ENCODE data around the gene MAN1B1.
A peak's percentile ranks its signal among the peaks of the same experiment; 100 is the strongest.

MAN1B1 gene

DNA sequence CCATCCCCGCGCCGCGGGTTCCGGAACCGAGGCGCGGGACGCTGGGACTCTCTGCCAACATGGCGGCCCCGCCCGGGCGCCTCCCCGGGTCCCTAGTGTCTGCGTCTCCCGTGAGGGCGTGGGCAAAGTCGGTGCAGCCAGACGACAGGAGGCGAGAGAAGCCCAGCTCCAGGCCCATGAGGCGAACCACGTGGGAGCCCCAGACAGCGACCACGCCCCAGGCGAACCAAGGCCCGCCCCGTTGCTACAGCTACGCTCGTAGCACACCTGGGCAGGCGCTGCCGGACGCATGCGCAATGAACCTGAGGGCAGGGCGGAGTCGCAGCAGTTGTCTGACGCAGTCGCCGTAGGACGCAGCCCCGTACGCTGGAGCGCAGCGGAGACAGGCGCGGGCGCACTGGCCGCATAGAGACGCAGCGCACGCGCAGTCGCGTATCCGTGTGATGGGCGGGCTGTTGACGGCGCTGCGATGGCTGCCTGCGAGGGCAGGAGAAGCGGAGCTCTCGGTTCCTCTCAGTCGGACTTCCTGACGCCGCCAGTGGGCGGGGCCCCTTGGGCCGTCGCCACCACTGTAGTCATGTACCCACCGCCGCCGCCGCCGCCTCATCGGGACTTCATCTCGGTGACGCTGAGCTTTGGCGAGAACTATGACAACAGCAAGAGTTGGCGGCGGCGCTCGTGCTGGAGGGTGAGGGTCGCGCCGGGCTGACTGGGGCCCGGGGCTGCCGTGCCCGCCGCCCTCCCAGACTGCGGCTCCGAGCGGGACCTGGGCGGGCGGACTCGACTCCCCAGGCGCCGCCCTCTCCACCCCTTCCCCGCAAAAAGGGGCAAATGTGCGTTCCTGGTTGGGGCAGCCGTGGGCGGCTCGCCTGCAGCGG is at the start of gene MAN1B1:
Gene MAN1B1 (plus strand): TSS at position 455 of the 878 bp plus-strand sequence. CDS start 15 bp downstream, at position 470.
- peak; percentile 97 for DNase-seq

- no peak for DNase-seq
Measured at GRCh38 chr9:137037035-137037434, 49.8 kb upstream of the MAN1B1 start.

GRCh38 chr9:137037483-137037882 is 49.3 kb upstream of the MAN1B1 start:
- no peak for DNase-seq

DNA sequence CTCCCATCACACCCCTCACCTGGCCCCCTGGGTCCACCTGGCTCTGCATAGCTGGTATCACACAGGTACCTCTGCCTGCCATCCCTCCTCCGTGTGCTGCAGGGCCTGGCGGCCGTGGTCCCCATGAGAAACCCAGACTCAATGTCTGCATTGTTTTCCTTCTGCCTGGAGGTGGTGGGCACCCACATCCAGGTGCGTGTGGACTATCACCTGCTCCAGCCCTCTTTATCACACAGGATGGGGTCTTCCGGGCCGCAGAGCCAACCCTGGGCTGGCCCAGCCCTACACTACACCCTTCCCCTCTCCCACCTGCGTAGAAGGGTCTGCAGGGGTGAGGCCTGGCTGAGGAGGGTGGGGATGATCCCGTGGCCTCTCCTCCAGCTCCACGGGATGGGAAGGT is 47.9 kb upstream of the MAN1B1 start:
- DNase-seq: no peak

DNA sequence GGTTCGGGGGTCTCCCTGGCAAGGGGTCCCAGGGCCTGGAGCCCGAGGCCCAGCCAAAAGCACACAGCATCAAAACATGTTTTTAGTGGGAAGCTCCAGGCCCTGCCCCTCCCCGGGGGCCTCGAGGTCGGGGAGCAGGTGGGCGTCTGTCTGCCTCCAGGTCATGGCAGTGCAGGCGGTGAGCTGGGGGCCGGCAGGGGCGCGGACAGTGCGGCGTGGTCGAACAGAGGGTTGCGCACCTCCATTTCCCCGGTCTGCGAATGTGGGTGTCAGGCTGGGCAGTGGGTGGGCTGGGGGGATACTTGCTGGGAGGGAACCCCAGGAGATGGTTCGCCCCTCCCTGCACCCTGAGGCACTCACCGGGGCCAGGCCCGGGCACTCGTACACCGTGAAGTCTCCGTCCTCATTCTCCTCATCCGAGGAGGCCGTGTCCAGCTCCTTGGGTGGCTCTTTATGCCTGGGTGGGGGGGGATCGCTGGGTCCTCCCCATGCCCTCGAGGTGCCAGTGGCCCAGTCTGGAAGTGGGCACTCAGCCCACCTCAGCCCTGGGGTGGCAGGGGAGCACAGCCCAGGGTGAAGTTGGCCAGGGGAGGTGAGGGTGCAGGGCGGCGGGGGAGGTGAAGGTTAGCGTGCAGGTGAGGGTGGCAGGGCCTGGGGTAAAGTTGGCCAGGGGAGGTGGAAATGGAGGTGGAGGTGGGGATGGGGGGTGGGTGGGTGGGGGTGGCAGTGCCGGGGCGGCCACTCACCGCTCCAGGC is 47.0 kb upstream of the MAN1B1 start:
- no peak for DNase-seq

- no peak for DNase-seq
Measured at GRCh38 chr9:137040568-137040967, 46.2 kb upstream of the MAN1B1 start.

GRCh38 chr9:137041124-137041523 is 45.7 kb upstream of the MAN1B1 start:
- DNase-seq: no peak

- DNase-seq: no peak
Measured at GRCh38 chr9:137042751-137043727, 43.7 kb upstream of the MAN1B1 start.

GRCh38 chr9:137044037-137044436 is 42.7 kb upstream of the MAN1B1 start:
- no peak for DNase-seq

DNA sequence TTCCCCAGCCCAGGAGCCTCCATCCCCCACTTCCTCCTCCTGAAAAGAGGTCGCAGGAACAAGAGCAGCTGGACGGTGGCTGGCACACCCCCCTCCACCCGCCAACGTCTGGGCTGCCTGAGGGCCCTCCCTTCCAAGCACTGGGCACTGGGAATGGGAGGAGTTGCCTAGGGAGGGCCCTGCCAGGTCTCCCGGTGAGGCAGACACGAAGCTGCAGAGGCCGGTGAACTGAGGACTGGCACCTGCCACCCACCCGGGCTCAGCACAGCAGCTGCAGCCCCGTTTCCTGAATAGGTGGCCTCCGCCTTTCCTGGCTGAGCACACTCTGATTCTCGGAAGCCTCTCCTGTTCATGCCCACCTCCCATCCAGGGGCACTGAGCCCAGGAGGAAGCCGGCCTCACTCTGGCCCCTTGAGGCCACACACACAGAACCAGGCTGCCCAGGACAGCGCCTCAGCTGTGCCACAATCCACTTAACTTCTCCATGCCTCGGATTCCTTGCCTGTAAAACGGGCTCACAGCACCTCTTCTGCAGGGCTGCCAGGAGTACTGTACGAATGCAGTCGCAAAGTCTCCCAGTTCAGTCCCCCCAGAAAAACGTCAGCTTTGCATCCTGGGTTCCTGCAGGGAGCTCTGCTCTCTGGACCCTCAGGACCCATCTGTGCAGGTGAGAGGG is 42.1 kb upstream of the MAN1B1 start:
- DNase-seq: no peak

GRCh38 chr9:137045294-137046087 is 41.3 kb upstream of the MAN1B1 start:
- DNase-seq: peak; percentile 26

DNA sequence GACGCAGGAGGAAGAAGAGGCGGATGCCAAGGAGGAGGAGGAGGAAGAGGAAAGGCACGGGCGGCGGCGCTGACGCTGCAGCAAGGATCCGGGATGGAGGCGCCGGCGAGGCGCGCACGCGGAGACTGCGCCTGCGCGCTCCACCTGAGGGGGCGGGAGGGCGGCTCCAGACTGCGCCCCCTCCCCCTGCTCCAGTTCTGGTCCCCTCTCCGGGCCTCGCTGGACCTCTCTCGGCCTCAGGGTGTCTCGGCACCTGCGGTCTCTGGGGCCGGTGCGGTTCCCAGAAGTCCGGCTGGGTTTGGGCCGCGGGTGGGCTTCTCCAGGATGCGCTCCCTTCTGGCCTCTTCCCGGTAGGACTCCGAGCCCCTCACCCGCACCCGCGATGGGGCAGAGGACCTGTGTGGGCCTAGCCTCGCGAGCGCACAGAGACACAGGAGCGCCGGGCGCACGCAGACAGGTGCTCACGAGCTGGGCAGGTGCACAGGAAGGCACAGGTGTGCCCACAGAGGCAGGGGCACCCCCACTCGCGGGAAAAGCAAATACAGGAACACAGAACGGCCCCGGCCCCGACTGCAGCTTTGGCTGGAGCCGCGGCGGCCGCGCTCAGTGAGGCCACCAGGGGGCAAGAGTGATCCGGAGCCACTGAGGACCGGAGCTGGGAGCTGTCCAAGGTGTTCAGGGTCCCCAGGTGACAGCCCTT is 40.5 kb upstream of the MAN1B1 start, which contains the start of gene NPDC1:
Gene NPDC1 (minus strand): TSS at position 90 of the 700 bp plus-strand sequence. CDS start 188 bp downstream, outside the sequence.
- DNase-seq: peak; percentile 39

DNA sequence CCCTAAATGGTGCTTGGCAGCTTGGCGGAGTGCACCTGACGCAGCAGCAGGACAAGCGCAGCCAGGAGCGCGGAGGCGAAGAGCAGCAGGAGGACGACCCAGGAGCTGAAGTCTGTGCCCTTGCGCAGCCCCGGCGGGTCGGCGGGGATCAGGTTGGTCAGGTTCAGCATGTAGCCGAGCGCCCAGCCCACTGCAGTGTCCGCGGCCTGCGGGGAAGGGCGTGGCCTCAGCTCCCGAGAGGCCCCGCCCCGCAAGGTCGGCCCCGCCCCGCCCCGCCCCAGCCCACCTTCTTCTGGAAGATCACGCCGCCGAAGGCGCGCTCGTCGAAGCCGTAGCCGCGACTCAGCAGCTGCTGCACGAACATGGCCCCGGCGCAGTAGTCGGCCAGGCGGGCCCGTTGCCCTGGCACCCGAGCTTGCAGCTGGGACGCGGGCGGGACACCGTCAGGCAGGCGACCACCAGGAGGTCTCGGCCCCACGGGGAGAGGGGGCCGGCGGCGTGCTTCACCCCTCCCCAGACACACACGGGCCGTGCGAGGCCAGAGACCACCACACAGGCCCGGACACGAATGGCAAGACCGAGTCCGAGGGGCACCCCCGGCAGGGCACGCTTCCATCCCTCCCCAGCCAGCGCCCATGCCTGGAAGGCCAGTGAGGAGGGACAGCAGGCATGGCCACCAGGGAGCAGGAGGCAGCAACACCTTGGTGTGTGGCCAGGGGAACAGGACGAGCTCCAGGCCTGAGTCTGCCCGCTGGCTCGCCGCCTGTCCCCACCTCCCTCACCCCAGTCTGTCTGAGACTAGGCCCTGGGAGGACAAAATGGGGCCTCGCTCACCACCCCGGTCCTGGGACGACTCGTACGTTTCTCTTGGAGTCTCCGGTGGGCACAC is 37.9 kb upstream of the MAN1B1 start:
- DNase-seq: no peak

DNA sequence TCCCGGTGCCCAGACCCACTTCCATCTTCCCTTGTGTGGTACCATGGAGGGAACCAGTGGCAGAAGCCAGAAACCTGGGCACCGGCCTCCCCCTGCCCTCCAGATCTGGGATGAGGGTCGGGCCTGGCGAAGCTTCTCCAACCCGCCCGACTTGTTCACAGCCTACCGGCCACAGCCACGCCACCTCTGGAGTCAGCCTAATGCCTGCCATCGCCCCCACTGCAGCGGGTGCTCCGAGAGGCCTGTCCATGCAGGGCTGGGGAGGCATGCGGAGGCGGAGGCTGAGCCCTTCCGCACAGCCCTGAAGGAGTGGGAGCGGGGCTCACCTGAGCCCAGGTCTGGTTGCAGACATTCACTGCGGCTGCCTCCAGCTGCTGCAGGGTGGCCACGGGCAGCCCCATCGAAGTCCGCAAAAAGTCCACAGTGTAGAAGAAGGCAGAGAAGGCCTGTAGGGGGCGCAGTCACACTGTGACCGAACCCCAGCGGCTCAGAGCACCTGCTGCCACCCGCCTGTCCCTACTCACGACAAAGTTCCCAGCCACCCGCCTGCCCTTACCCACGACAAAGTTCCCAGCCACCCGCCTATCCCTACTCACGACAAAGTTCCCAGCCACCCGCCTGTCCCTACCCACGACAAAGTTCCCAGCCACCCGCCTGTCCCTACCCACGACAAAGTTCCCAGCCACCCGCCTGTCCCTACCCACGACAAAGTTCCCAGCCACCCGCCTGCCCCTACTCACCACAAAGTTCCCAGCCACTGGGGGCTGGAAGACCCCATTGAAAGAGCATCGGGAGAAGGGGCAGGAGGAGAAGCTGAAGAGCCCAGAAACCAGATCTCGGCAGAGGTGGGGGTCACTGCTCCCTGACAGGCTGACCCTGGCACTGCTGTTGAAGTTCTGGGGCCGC is 37.0 kb upstream of the MAN1B1 start:
- DNase-seq: peak; percentile 32

DNA sequence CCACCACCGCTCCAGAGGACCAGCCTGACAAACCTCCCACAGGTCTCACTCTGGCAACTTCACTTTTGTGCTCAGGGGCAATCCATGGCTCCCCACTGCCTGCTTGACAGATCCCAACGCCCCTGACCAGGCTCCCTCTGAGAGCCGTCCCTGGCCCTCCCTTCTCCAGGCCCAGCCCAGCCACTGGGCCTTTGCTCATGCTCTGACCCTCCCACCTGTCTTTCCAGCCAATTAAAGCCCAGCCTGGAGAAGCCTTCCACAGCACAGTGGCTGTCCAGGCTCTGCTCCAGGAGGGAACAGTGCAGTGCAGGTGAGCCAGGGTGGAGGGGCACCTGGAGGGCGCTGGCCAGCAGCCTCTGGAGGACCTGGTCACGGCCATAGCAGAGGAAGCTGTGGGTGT is 36.2 kb upstream of the MAN1B1 start:
- no peak for DNase-seq

- no peak for DNase-seq
Measured at GRCh38 chr9:137051145-137051724, 35.5 kb upstream of the MAN1B1 start.

DNA sequence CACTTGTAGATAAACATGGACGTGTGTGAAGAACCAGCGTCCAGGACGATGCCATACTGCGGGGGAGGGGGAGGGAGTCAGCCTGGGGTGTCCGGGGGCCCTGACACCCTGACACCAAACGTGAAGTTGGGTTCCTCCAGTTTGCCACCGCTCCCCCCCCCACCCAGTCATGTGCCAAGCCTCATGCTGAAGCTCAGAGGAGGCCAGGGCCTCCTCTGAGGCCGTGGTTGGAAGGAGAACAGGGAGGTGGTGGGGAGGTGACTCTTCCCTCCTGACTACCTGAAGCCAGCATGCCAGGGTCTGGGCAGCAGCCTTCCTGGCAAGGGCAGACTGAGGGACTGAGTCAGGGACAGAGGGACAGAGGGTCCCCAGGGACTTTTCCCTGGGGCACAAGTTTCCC is 34.5 kb upstream of the MAN1B1 start:
- DNase-seq: no peak

Measured in KG1 (cell line).